M059J (cell line): ENCODE measurements around the gene SMAD4. TPM values are rescaled to one million over a fixed set of nuclear protein-coding genes. Genes with fewer than 3 reads are reported as not detected.

Experiments
- DNase-seq: peaks from one replicate; pipeline ENCODE4 v3.0.0-alpha.2; 2012; ENCODE audit warnings: low read depth
- total RNA-seq: library from RNA; depleted of rRNA; stranded (reverse); fragments of >200 nt; shearing (Covaris generic); gene quantifications from 2 replicates; pipeline ENCODE4 v1.2.3, GENCODE V29; 2014

SMAD4 gene
- total RNA-seq, 1 experiment from 2014 or later = 110 TPM

- no peak for DNase-seq
Observed at GRCh38 chr18:51021226-51021965, 8.6 kb upstream of the SMAD4 start.

GRCh38 chr18:51025512-51025911, 4.5 kb upstream of the SMAD4 start:
- no peak for DNase-seq

GRCh38 chr18:51028201-51028805, 1.7 kb upstream of the SMAD4 start:
- DNase-seq = peak; percentile 25

- DNase-seq = no peak
Observed at GRCh38 chr18:51029378-51029693, 677 bp upstream of the SMAD4 start.

GRCh38 chr18:51030537-51031258, 685 bp downstream of the SMAD4 start:
- DNase-seq = peak; percentile 63

GRCh38 chr18:51032193-51032592, 2.2 kb downstream of the SMAD4 start:
- DNase-seq = no peak

- no peak for DNase-seq
Observed at GRCh38 chr18:51037230-51037629, 7.2 kb downstream of the SMAD4 start.

- DNase-seq = no peak
Observed at GRCh38 chr18:51038110-51038509, 8.1 kb downstream of the SMAD4 start.

GRCh38 chr18:51039138-51040112, 9.4 kb downstream of the SMAD4 start:
- DNase-seq = no peak

GRCh38 chr18:51041677-51042352, 11.8 kb downstream of the SMAD4 start:
- DNase-seq = no peak

- DNase-seq = no peak
Observed at GRCh38 chr18:51044928-51045585, 15.0 kb downstream of the SMAD4 start.

- no peak for DNase-seq
Observed at GRCh38 chr18:51048190-51048589, 18.2 kb downstream of the SMAD4 start.

GRCh38 chr18:51049137-51049536, 19.1 kb downstream of the SMAD4 start:
- DNase-seq = no peak

- peak; percentile 55 for DNase-seq
Observed at GRCh38 chr18:51051105-51051712, 21.2 kb downstream of the SMAD4 start.

- DNase-seq = peak; percentile 25
Observed at GRCh38 chr18:51053814-51054213, 23.8 kb downstream of the SMAD4 start.

- peak; percentile 45 for DNase-seq
Observed at GRCh38 chr18:51054764-51055163, 24.8 kb downstream of the SMAD4 start.

GRCh38 chr18:51059969-51060368, 30.0 kb downstream of the SMAD4 start:
- DNase-seq = no peak

GRCh38 chr18:51064256-51064655, 34.2 kb downstream of the SMAD4 start:
- no peak for DNase-seq

GRCh38 chr18:51066273-51066672, 36.3 kb downstream of the SMAD4 start:
- peak; percentile 20 for DNase-seq

- peak; percentile 72 for DNase-seq
Observed at GRCh38 chr18:51068105-51068504, 38.1 kb downstream of the SMAD4 start.
